DMS79 (cell line): ENCODE results near the gene CUX1.
A peak's percentile ranks its signal among the peaks of the same experiment; 100 is the strongest.
"Not testable (repeated sequence)": the region's sequence is repeated elsewhere in the genome, so short reads cannot be mapped to it uniquely, and the experiment has no call there.

ENCODE experiments used
- DNase-seq: peaks from one replicate; lab custom pipeline; 2025; lab: John Stamatoyannopoulos, UW

CUX1 gene

GRCh38 chr7:102044984-102045673, 227.7 kb downstream of the CUX1 start:
- peak; percentile 71 for DNase-seq

- no peak for DNase-seq
These were observed 228.4 kb downstream of the CUX1 start for GRCh38 chr7:102045681-102046372.

GRCh38 chr7:102046373-102047117, 229.1 kb downstream of the CUX1 start:
- no peak for DNase-seq

GRCh38 chr7:102047167-102047566, 229.7 kb downstream of the CUX1 start:
- DNase-seq, result no peak

GRCh38 chr7:102049765-102050164, 232.3 kb downstream of the CUX1 start:
- no peak for DNase-seq

- DNase-seq, result no peak
These were observed 233.5 kb downstream of the CUX1 start for GRCh38 chr7:102050864-102051460.

- not testable (repeated sequence) for DNase-seq
These were observed 234.3 kb downstream of the CUX1 start for GRCh38 chr7:102051736-102052135.

- DNase-seq, result no peak
These were observed 236.7 kb downstream of the CUX1 start for GRCh38 chr7:102054158-102054557.

- no peak for DNase-seq
These were observed 238.0 kb downstream of the CUX1 start for GRCh38 chr7:102055181-102055976.

GRCh38 chr7:102059524-102059923, 242.1 kb downstream of the CUX1 start:
- DNase-seq, result no peak

- DNase-seq, result no peak
These were observed 244.0 kb downstream of the CUX1 start for GRCh38 chr7:102061354-102061945.

- no peak for DNase-seq
These were observed 244.6 kb downstream of the CUX1 start for GRCh38 chr7:102061981-102062390.

GRCh38 chr7:102063690-102064180, 246.3 kb downstream of the CUX1 start:
- DNase-seq, result no peak

- DNase-seq, result no peak
These were observed 247.1 kb downstream of the CUX1 start for GRCh38 chr7:102064361-102065025.

GRCh38 chr7:102065226-102065625, 247.8 kb downstream of the CUX1 start:
- no peak for DNase-seq

GRCh38 chr7:102066476-102066875, 249.1 kb downstream of the CUX1 start:
- no peak for DNase-seq

- no peak for DNase-seq
These were observed 251.4 kb downstream of the CUX1 start for GRCh38 chr7:102068846-102069245.

- no peak for DNase-seq
These were observed 252.7 kb downstream of the CUX1 start for GRCh38 chr7:102069931-102070629.

- DNase-seq, result no peak
These were observed 254.6 kb downstream of the CUX1 start for GRCh38 chr7:102072003-102072402.

GRCh38 chr7:102072636-102073209, 255.3 kb downstream of the CUX1 start:
- DNase-seq, result no peak
